G401.6 (cell line): ENCODE data around the gene CDK5R2.

ENCODE experiments used
- FAIRE-seq: peaks from 2 replicates; lab custom pipeline; 2012; peaks lifted over from hg19 to GRCh38; lab: Jason Lieb, UNC

CDK5R2 gene

GRCh38 chr2:218962859-218963492, 3.5 kb downstream of the CDK5R2 start:
- no peak for FAIRE-seq

- no peak for FAIRE-seq
Observed at GRCh38 chr2:218963601-218964000, 4.1 kb downstream of the CDK5R2 start.

- no peak for FAIRE-seq
Observed at GRCh38 chr2:218964041-218964771, 4.7 kb downstream of the CDK5R2 start.

- FAIRE-seq = no peak
Observed at GRCh38 chr2:218970894-218971293, 11.4 kb downstream of the CDK5R2 start.

GRCh38 chr2:218975060-218975777, 15.8 kb downstream of the CDK5R2 start:
- no peak for FAIRE-seq

- no peak for FAIRE-seq
Observed at GRCh38 chr2:218979846-218980734, 20.6 kb downstream of the CDK5R2 start.

GRCh38 chr2:218980735-218981389, 21.4 kb downstream of the CDK5R2 start:
- no peak for FAIRE-seq

- FAIRE-seq = no peak
Observed at GRCh38 chr2:218981390-218981880, 22.0 kb downstream of the CDK5R2 start.

GRCh38 chr2:218981881-218982585, 22.6 kb downstream of the CDK5R2 start:
- FAIRE-seq = no peak

- FAIRE-seq = no peak
Observed at GRCh38 chr2:218982586-218983262, 23.3 kb downstream of the CDK5R2 start.

GRCh38 chr2:218983263-218983933, 23.9 kb downstream of the CDK5R2 start:
- FAIRE-seq = no peak

- no peak for FAIRE-seq
Observed at GRCh38 chr2:218983934-218984238, 24.4 kb downstream of the CDK5R2 start.

- FAIRE-seq = no peak
Observed at GRCh38 chr2:218984239-218985020, 25.0 kb downstream of the CDK5R2 start.

- FAIRE-seq = no peak
Observed at GRCh38 chr2:218985021-218985324, 25.5 kb downstream of the CDK5R2 start, which contains the start of gene FEV. FEV (minus strand) TSS chr2:218985184; CDS start chr2:218985075, 109 bp downstream.

GRCh38 chr2:218985325-218986091, 26.0 kb downstream of the CDK5R2 start:
- no peak for FAIRE-seq

- no peak for FAIRE-seq
Observed at GRCh38 chr2:218986148-218986761, 26.8 kb downstream of the CDK5R2 start.

- no peak for FAIRE-seq
Observed at GRCh38 chr2:218988164-218988563, 28.7 kb downstream of the CDK5R2 start.

GRCh38 chr2:218988650-218989049, 29.2 kb downstream of the CDK5R2 start:
- no peak for FAIRE-seq
